Neural progenitor cell (in vitro differentiated cells): ENCODE results near the gene SEC63.
"Not testable (repeated sequence)": the region's sequence is repeated elsewhere in the genome, so short reads cannot be mapped to it uniquely, and the experiment has no call there.

Experiments used
- CTCF ChIP-seq: fragments of 200-600 bp; sonication (generic); IDR thresholded peaks from 2 replicates; pipeline ENCODE4 v1.5.1; 2017; ENCODE audit warnings: antibody characterized with exemption, mild to moderate bottlenecking
- EZH2 ChIP-seq: fragments of 200-600 bp; sonication (generic); IDR thresholded peaks from 2 replicates; pipeline ENCODE4 v1.6.1; 2017; ENCODE audit warnings: antibody characterized with exemption, mild to moderate bottlenecking, moderate library complexity

- TF ChIP-seq CTCF, EZH2: not testable (repeated sequence)
Measured at GRCh38 chr6:107860144-107860543, 97.9 kb downstream of the SEC63 start.
